Thyroid gland (tissue), 4 donors: ENCODE data around the gene ZDHHC8.

Source experiments
- CTCF ChIP-seq, 6 experiments: fragments of 200-600 bp in 3 of 6; fragments of 450-650 bp in 3 of 6; sonication (generic) in 3 of 6; IDR thresholded peaks; one replicate each; pipeline ENCODE4 v1.5.1; 2016 to 2019; ENCODE audit warnings: antibody characterized with exemption in 6 of 6, mild to moderate bottlenecking in 2 of 6, inconsistent platforms in 1 of 6, moderate library complexity in 1 of 6
- POLR2A ChIP-seq, 2 donors: fragments of 450-650 bp; IDR thresholded peaks; one replicate each; pipeline ENCODE4 v1.6.1; 2017; ENCODE audit warnings: antibody characterized with exemption in 2 of 2, mild to moderate bottlenecking in 2 of 2, moderate library complexity in 1 of 2

- TF ChIP-seq POLR2A (IDR thresholded peaks at IDR 0.05) (no peak), CTCF (IDR thresholded peaks at IDR 0.05) (no peak)
Measured at GRCh38 chr22:20172141-20172613, 40.6 kb downstream of the ZDHHC8 start.
